GM13976 (cell line): ENCODE measurements around the gene ASF1A.

Experiments
- DNase-seq: peaks from one replicate; pipeline ENCODE4 v3.0.0; 2012; ENCODE audit warnings: low spot score
- in situ Hi-C: fragments of 300-500 bp; cut with MboI; formaldehyde crosslinking; loops from one replicate; pipeline ENCODE4 v1.12.0; 2022; ENCODE audit warnings: low sequenced_read_pairs, mixed read lengths, inconsistent platforms; ENCODE audit not compliant: unreplicated experiment
- TF ChIP-seq, protein P1 (sequence below): IDR thresholded peaks from 2 replicates; pipeline ENCODE4 v1.5.1; 2012; ENCODE audit warnings: borderline replicate concordance, mild to moderate bottlenecking; ENCODE audit not compliant: insufficient read depth; ENCODE audit errors: extremely low read depth, missing control alignments, control extremely low read depth

ASF1A gene

DNA sequence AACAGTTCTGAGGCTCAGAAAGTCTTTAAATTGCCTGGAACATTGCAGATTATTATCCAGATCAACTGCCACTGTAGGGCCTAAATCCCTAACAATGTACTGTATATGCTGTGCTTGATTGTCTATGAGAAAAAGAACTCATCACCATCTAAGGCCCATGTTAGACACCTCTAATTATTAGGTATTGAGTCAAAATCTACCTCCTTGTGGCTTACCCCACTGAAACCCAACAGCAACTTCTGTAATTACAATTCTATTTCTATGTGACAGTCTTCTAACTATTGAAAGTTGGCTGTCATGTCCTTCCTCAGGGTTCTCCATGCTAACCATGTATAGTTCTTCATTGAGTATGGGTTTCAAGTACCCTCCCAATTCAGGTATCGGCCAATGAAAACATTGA, 27.1 kb downstream of the ASF1A start:
- DNase-seq, result no peak
- TF ChIP-seq, protein P1, sequence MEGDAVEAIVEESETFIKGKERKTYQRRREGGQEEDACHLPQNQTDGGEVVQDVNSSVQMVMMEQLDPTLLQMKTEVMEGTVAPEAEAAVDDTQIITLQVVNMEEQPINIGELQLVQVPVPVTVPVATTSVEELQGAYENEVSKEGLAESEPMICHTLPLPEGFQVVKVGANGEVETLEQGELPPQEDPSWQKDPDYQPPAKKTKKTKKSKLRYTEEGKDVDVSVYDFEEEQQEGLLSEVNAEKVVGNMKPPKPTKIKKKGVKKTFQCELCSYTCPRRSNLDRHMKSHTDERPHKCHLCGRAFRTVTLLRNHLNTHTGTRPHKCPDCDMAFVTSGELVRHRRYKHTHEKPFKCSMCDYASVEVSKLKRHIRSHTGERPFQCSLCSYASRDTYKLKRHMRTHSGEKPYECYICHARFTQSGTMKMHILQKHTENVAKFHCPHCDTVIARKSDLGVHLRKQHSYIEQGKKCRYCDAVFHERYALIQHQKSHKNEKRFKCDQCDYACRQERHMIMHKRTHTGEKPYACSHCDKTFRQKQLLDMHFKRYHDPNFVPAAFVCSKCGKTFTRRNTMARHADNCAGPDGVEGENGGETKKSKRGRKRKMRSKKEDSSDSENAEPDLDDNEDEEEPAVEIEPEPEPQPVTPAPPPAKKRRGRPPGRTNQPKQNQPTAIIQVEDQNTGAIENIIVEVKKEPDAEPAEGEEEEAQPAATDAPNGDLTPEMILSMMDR, result no peak
- in situ Hi-C loops, result no loop called here

- DNase-seq, result no peak
- TF ChIP-seq, protein P1, result no peak
- in situ Hi-C loops, result no loop called here
These were observed 29.1 kb downstream of the ASF1A start for GRCh38 chr6:118923035-118923434.

DNA sequence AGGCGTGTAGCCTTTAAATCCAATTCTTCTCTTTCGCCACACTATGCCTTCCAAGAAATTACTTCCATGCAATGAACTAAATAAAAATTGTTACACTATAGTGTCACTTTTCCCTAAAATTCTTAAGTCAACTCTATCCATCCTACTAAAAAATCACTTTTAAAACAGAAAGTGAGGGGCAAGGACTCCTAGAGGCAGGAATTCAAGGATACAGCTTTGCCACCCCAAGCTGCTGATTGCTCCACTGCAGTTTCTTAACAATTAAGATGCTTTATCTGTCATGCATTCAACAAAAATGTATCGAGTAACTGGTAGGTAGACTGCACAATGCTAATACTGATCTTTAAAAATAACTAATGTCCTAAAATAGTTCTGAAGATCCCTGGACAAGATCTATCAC, 36.7 kb downstream of the ASF1A start:
- no peak for DNase-seq
- in situ Hi-C loops, result no loop called here
- TF ChIP-seq, protein P1, result no peak

DNA sequence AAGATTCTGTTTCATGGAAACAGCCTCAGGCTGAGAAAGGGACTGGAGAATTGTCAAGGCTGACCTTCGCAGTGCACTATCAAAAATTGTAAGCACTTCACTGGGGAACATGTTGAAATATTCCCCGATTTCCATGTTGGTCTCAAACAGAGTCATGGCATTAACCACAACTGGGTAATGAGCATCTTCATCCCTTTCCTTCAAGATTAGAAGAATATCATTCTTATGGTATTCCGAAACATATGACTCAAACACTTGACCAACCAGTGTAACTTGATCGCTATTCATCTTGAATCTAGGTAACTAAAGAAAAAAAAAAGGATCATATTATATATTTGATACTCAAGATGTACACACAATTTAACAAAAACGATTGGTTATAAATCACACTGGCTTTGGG, 37.5 kb downstream of the ASF1A start:
- in situ Hi-C loops, result no loop called here
- no peak for DNase-seq
- TF ChIP-seq, protein P1, result no peak

DNA sequence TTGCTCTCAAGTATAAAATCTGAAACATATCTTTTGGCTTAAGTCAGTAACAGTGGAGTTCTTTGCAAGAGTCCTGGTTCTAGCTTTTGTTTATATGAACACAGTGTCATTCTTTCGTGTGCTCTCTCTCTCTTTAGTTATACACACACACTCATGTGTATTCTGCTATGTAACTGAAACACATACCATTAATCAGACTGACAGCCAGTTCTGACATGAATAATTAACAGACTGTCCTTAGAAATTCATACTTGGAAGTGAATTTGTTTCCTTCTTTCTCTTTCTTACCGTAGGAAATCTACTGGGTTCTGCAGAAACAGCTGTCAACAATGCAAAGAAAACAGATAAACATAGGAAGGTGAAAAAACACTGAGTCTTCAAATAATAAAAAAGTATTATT, 38.5 kb downstream of the ASF1A start:
- in situ Hi-C loops, result no loop called here
- DNase-seq, result no peak
- TF ChIP-seq, protein P1, result no peak

DNA sequence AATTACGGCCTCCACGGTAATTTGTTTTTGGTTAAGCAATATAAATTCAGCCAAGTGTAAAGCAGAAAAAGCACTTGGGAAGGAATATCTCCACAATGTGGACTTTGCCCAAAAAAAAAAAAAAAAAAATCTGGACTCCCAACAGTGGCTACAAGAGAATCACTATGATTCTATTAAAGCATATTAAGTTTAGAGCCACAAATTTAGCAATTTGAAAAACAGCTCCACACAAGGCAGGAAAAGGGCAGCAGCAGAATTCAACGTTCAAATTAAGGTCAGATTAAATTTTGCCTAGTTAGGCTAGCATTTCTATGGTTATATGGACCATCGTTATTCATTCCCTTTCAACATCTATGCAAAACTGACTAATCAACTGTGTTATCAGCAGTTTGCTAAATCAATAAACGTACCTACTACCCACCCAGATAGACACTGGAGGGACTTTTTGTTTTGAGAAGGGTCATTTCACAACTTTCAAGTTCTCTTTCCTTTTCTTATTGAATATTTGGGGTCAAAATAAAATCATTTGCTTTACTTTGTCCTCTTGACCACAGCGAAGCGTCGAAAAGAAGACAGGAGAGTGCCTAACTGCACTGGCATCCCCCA, 40.0 kb downstream of the ASF1A start:
- TF ChIP-seq, protein P1, result no peak
- in situ Hi-C loops, result no loop called here
- DNase-seq, result no peak
